HFFc6 (cell line): ENCODE measurements around the gene DPEP1. TPM values are rescaled to one million over a fixed set of nuclear protein-coding genes. Genes with fewer than 3 reads are reported as not detected.

Source experiments
- DNase-seq: peaks from one replicate; pipeline ENCODE4 v3.0.0-alpha.2; 2018
- H3K27ac Mint-ChIP-seq: 2 replicates; pipeline ENCODE4 v1.8.0; 2020; ENCODE audit warnings: mild to moderate bottlenecking, mixed read lengths
- H3K27me3 Mint-ChIP-seq: 2 replicates; pipeline ENCODE4 v1.8.0; 2021; ENCODE audit warnings: mild to moderate bottlenecking, moderate library complexity, mixed read lengths; ENCODE audit not compliant: insufficient read depth
- H3K36me3 Mint-ChIP-seq: 2 replicates; pipeline ENCODE4 v1.8.0; 2021; ENCODE audit warnings: low read depth, mixed read lengths
- H3K4me1 Mint-ChIP-seq: 2 replicates; pipeline ENCODE4 v1.8.0; 2020; ENCODE audit warnings: low read depth, mixed read lengths
- H3K4me3 Mint-ChIP-seq: 2 replicates; pipeline ENCODE4 v1.8.0; 2020; ENCODE audit warnings: mild to moderate bottlenecking, moderate library complexity, mixed read lengths
- H3K9me3 Mint-ChIP-seq: 2 replicates; pipeline ENCODE4 v1.8.0; 2020; ENCODE audit warnings: mild to moderate bottlenecking, mixed read lengths
- total RNA-seq, 6 experiments: library from RNA; stranded (reverse); fragmentation: NEBNext Ultra II Directional; extraction: Animal tissue kit (Norgen Biotek cat#: 25700); gene quantifications; 2 replicates in 1 of 6; 3 replicates in 5 of 6; pipeline ENCODE4 v1.2.3, GENCODE V29; 2021
- TF ChIP-seq, protein P1 (sequence below): fragments of 200-600 bp; sonication (generic); IDR thresholded peaks from 2 replicates; pipeline ENCODE4 v1.5.0; 2021; ENCODE audit warnings: antibody characterized with exemption, mild to moderate bottlenecking

DPEP1 gene
- total RNA-seq, 6 experiments from 2014 or later = not detected

DNA sequence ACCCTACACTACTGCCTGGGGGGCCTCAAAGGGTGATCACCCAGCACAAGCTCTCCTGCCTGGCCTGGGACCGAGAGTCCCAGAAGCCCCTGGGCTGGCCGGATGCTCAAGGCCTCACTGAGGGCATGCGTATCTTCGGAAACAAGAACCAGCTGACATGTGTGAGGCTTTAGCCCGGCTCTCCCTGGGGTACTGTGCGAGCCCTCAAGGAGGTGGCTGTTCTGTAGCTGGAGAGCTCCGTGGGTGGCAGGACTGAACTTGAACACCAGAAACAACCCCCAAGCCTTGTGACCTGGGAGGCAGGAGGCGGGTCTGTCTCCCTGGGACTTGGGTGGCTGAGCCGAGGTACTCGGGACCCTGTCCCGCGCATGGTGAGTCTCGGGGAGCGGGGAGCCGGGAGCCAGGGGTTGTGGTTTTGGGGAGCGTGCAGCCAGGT, 7.0 kb downstream of the DPEP1 start:
- no peak for DNase-seq
- H3K27ac Mint-ChIP-seq = no peak overlapping the region
- no peaks in the 10 kb centered on the region for H3K36me3 Mint-ChIP-seq
- TF ChIP-seq, protein P1, sequence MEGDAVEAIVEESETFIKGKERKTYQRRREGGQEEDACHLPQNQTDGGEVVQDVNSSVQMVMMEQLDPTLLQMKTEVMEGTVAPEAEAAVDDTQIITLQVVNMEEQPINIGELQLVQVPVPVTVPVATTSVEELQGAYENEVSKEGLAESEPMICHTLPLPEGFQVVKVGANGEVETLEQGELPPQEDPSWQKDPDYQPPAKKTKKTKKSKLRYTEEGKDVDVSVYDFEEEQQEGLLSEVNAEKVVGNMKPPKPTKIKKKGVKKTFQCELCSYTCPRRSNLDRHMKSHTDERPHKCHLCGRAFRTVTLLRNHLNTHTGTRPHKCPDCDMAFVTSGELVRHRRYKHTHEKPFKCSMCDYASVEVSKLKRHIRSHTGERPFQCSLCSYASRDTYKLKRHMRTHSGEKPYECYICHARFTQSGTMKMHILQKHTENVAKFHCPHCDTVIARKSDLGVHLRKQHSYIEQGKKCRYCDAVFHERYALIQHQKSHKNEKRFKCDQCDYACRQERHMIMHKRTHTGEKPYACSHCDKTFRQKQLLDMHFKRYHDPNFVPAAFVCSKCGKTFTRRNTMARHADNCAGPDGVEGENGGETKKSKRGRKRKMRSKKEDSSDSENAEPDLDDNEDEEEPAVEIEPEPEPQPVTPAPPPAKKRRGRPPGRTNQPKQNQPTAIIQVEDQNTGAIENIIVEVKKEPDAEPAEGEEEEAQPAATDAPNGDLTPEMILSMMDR = no peak
- peaks cover 15% of the 10 kb centered on the region for H3K27me3 Mint-ChIP-seq
- H3K4me3 Mint-ChIP-seq = no peak overlapping the region
- H3K9me3 Mint-ChIP-seq = no peaks in the 10 kb centered on the region
- peaks cover 12% of the 10 kb centered on the region for H3K4me1 Mint-ChIP-seq

DNA sequence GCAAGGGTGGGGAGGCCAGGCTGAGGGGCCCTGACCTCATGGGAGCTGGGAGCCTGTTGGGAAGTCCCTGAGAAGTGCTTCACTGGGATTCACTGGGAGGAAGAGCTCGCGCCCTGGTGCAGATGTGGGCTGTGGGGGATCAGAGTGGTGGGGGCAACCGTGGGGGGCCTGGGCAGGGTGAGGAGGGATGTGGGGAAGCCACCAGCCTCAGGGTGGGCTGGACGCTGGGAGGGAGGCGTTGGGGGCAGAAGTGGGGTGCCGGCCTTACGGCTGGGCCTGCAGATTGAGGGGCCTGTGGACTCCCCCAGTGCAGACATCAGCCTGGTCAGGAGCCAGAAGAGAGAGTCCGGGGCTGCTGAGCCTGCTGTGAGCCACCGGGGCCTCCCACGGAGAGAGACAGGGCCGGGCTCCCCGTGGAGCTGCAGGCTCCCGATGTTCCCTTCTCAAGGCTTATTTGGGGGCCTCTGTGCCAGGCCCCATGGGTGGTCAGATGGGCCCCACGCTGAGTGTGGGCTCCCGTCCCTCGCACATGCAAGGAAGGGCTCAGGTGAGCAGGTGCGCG, 7.8 kb downstream of the DPEP1 start:
- Mint-ChIP-seq H3K27ac (no peak overlapping the region), H3K4me1 (peaks cover 12% of the 10 kb centered on the region)

DNA sequence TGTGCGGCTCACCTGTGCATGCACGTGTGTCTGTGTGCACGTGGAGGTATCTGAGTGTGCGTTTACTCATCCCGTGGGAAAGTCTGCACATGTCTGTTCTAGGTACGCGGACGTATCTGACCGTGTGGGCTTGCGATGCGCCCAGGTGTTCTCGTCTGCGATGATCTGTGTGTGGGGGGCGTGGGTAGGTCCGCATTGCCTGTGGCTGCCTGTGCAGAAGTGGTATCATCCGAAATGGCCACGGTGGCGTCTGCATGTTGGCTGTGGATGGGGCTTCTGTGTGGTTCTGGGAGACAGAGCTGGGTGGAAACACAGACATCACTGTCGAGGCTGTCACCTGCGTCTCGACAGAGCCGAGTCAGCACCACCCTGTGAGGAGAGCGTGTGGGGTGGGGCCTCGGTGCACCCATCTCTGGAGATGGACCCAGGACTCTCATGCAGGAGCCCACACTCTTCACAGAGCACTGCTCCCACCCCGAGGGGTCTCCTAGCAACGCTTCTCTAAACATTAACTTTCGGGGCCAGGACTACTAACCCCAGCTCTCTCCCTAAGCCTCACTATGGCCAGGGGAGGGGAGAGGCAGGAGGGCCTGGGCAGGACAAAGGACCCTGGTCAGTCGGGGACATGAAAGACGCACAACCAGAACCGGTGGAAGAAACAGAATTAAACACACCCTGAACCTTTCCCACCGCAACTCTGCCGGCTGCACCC, 8.4 kb downstream of the DPEP1 start:
- Mint-ChIP-seq H3K9me3 (no peaks in the 10 kb centered on the region), H3K27me3 (peaks cover 17% of the 10 kb centered on the region), H3K27ac (no peak overlapping the region), H3K36me3 (no peaks in the 10 kb centered on the region), H3K4me3 (no peak overlapping the region), H3K4me1 (0 out of 2 replicates have a peak, but pooled peaks cover 7% of the 10 kb centered on the region)
- DNase-seq = no peak
- TF ChIP-seq, protein P1 = no peak

More for the DNA sequence above, 7.8 kb downstream of the DPEP1 start:
- H3K4me3 Mint-ChIP-seq = no peak overlapping the region
- H3K9me3 Mint-ChIP-seq = no peaks in the 10 kb centered on the region
- TF ChIP-seq, protein P1 = no peak
- H3K27me3 Mint-ChIP-seq = peaks cover 17% of the 10 kb centered on the region
- no peak for DNase-seq
- H3K36me3 Mint-ChIP-seq = no peaks in the 10 kb centered on the region

DNA sequence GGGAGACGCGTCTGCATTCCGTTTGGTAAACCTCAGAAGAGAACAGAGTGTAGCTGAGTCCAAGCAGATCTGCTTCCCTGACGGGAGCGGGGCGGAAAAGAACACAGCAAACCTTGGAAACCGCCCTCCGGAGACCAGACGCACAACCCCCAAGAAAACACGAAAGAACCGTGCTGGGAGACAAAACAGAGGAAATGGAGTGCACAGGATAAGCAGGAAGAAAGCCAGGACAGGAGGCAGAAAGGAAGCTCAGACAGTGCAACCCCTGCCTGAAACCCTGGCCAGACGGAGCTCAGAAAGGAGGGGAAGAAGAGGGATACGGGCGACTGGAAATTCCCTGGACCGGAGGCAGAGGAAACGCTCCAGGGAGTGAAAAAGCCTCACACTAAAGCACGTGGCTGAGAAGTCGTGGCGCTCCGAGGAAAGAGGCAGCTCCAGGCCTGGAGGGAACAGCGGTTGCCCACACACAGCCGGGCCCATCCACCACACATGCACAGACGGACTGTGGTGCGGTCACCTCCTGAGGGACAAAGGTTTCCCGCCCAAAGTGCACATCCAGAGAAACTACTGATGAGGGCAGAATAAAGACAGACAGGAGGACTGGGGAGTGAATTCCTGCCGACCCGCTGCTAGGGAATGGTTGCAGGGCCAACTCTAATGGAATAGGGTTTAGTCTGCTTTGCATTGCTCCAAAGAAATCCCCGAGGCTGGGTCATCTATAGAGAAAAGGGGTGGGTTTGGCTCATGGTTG, 10.2 kb downstream of the DPEP1 start:
- H3K4me3 Mint-ChIP-seq = 0 out of 2 replicates have a peak overlapping the region, but pooled peaks have one; percentile 8
- H3K27ac Mint-ChIP-seq = no peak overlapping the region
- TF ChIP-seq, protein P1 = no peak
- no peak for DNase-seq
- H3K36me3 Mint-ChIP-seq = no peaks in the 10 kb centered on the region
- no peaks in the 10 kb centered on the region for H3K9me3 Mint-ChIP-seq
- H3K27me3 Mint-ChIP-seq = peaks cover 17% of the 10 kb centered on the region
- 0 out of 2 replicates have a peak, but pooled peaks cover 7% of the 10 kb centered on the region for H3K4me1 Mint-ChIP-seq

DNA sequence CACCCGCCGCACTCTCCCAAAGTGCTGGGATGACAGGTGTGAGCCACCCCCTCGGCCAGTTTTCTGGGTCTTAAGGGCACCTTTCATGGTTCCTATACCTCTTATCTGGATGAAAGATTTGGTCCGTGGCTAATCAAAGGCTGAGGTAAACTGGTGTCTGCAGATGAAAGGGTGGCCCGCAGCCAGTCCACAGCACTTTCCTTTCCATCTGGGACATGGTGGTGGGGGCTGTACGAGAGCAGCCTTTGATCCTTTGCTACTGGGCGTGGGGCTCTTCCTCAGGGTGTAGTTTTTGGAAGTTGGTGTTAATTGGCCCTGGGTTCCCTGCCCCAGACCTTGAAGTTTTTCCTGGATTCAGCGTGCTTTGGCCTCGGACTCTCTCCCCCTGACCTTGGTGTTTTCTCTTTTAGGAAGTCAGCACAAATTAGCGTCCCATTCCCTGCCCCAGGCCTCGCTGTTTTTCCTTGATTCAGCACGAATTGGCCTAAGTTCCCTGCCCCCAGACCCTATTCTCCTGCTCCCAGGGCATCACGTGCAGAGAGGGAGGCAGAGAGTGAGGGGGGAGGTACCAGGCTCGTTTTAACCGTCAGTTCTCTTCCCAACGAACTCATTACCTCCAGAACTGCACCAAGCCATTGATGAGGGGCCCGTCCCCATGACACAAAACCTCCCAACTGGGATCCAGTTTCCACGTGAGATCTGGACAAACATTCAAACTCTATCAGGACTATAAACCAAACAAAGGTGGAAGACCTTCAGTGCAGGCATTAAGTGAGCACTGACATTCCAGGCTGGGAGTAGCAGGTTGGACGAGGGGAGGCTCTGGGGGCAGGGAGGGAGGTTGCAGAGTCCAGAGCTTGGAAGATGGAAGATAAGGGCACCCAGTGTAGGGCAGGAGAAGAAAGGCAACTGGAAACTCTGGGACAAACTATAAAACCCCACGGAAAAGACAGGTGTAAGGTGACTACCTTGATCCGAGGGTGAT, 11.6 kb downstream of the DPEP1 start:
- DNase-seq = no peak
- Mint-ChIP-seq H3K9me3 (no peaks in the 10 kb centered on the region), H3K27ac (no peak overlapping the region), H3K4me1 (0 out of 2 replicates have a peak, but pooled peaks cover 7% of the 10 kb centered on the region), H3K4me3 (no peak overlapping the region), H3K27me3 (peaks cover 17% of the 10 kb centered on the region), H3K36me3 (no peaks in the 10 kb centered on the region)
- TF ChIP-seq, protein P1 = no peak
